Measurements from ENCODE around the gene HOXB8.

HOXB8 gene

GRCh38 chr17:48623583-48623982 lies 8.5 kb upstream of the HOXB8 start:
- Histone ChIP-seq H3K27me3 (ENCODE audit: low read length) (no peaks in the 10 kb centered on the region), H3K79me2 (ENCODE audit: insufficient read depth, low read length) (no peaks in the 10 kb centered on the region), H4K20me1 (ENCODE audit: low read depth, low read length) (no peaks in the 10 kb centered on the region), H3K4me2 (ENCODE audit: low read depth, low read length, poor library complexity, severe bottlenecking) (no peak overlapping the region), H3K27ac (ENCODE audit: low read depth, low read length) (no peak overlapping the region), H3K4me3 (ENCODE audit: insufficient read depth, low read length, poor library complexity, severe bottlenecking) (no peak overlapping the region), H2AFZ (ENCODE audit: low read depth, low read length, severe bottlenecking) (no peak overlapping the region), H3K9me2 (replicated peaks; ENCODE audit: insufficient read depth, low read length) (no peaks in the 10 kb centered on the region), H3K36me3 (ENCODE audit: low read length) (no peaks in the 10 kb centered on the region), H3K9me3 (ENCODE audit: insufficient read depth, low read length) (no peaks in the 10 kb centered on the region), H3K9ac (ENCODE audit: low read length) (no peak overlapping the region), H3F3A (ENCODE audit: insufficient read depth) (no peaks in the 10 kb centered on the region)
- TF ChIP-seq EZH2phosphoT487 (conservative IDR thresholded peaks at IDR 0.05; ENCODE audit: low read length) (no peak), CTCF (IDR thresholded peaks at IDR 0.05; ENCODE audit: insufficient read depth, low read length, poor library complexity, severe bottlenecking) (no peak)

GRCh38 chr17:48622857-48623256 lies 7.8 kb upstream of the HOXB8 start:
- Histone ChIP-seq H3K36me3 (ENCODE audit: low read length) (no peaks in the 10 kb centered on the region), H3K9me2 (replicated peaks; ENCODE audit: insufficient read depth, low read length) (no peaks in the 10 kb centered on the region), H3K9me3 (ENCODE audit: insufficient read depth, low read length) (no peaks in the 10 kb centered on the region), H4K20me1 (ENCODE audit: low read depth, low read length) (no peaks in the 10 kb centered on the region), H3K4me2 (ENCODE audit: low read depth, low read length, poor library complexity, severe bottlenecking) (no peak overlapping the region), H3K27ac (ENCODE audit: low read depth, low read length) (no peak overlapping the region), H3K9ac (ENCODE audit: low read length) (no peak overlapping the region), H3F3A (ENCODE audit: insufficient read depth) (no peaks in the 10 kb centered on the region), H3K79me2 (ENCODE audit: insufficient read depth, low read length) (no peaks in the 10 kb centered on the region), H3K4me3 (ENCODE audit: insufficient read depth, low read length, poor library complexity, severe bottlenecking) (no peak overlapping the region), H3K27me3 (ENCODE audit: low read length) (no peaks in the 10 kb centered on the region), H2AFZ (ENCODE audit: low read depth, low read length, severe bottlenecking) (no peak overlapping the region)
- TF ChIP-seq CTCF (IDR thresholded peaks at IDR 0.05; ENCODE audit: insufficient read depth, low read length, poor library complexity, severe bottlenecking) (no peak), EZH2phosphoT487 (conservative IDR thresholded peaks at IDR 0.05; ENCODE audit: low read length) (no peak)

GRCh38 chr17:48621410-48622392 lies 6.6 kb upstream of the HOXB8 start:
- TF ChIP-seq CTCF (IDR thresholded peaks at IDR 0.05; ENCODE audit: insufficient read depth, low read length, poor library complexity, severe bottlenecking): no peak
- no peak for TF ChIP-seq EZH2phosphoT487 (conservative IDR thresholded peaks at IDR 0.05; ENCODE audit: low read length)
- H3K27me3 ChIP-seq (ENCODE audit: low read length): no peaks in the 10 kb centered on the region

More at GRCh38 chr17:48621410-48622392, 6.6 kb upstream of the HOXB8 start:
- Histone ChIP-seq H3K9me2 (replicated peaks; ENCODE audit: insufficient read depth, low read length) (no peaks in the 10 kb centered on the region), H3F3A (ENCODE audit: insufficient read depth) (no peaks in the 10 kb centered on the region), H3K79me2 (ENCODE audit: insufficient read depth, low read length) (no peaks in the 10 kb centered on the region), H3K4me3 (ENCODE audit: insufficient read depth, low read length, poor library complexity, severe bottlenecking) (no peak overlapping the region), H3K27ac (ENCODE audit: low read depth, low read length) (no peak overlapping the region), H3K4me2 (ENCODE audit: low read depth, low read length, poor library complexity, severe bottlenecking) (no peak overlapping the region), H3K9ac (ENCODE audit: low read length) (no peak overlapping the region), H2AFZ (ENCODE audit: low read depth, low read length, severe bottlenecking) (no peak overlapping the region), H4K20me1 (ENCODE audit: low read depth, low read length) (no peaks in the 10 kb centered on the region), H3K9me3 (ENCODE audit: insufficient read depth, low read length) (no peaks in the 10 kb centered on the region), H3K36me3 (ENCODE audit: low read length) (no peaks in the 10 kb centered on the region)

Data from SU-DHL-6 (cell line).